DND-41 (cell line): ENCODE measurements around the gene NEB.

Experiments
- ATAC-seq: fragments of 200-7000 bp; cut with Tn5 transposase; 3 replicates; pipeline ENCODE4 v1.9.1; 2021; ENCODE audit warnings: low read depth; ENCODE audit not compliant: insufficient read depth
- DNase-seq: peaks from one replicate; pipeline ENCODE4 v3.0.0-alpha.2; 2020
- H2AFZ ChIP-seq: 2 replicates; pipeline ENCODE4 v1.6.0; 2012; ENCODE audit warnings: low read depth, low read length
- H3K27ac ChIP-seq: 2 replicates; pipeline ENCODE4 v1.5.1; 2012; ENCODE audit warnings: low read length, inconsistent platforms
- H3K27me3 ChIP-seq: fragments of 200-600 bp; sonication (generic); 2 replicates; pipeline ENCODE4 v1.6.0; 2012; ENCODE audit warnings: low read length, mild to moderate bottlenecking, inconsistent platforms; ENCODE audit not compliant: insufficient read depth, poor library complexity
- H3K36me3 ChIP-seq: 2 replicates; pipeline ENCODE4 v1.5.1; 2012; ENCODE audit warnings: low read length, inconsistent platforms; ENCODE audit not compliant: insufficient read depth
- H3K4me1 ChIP-seq: 2 replicates; pipeline ENCODE4 v1.5.1; 2012; ENCODE audit warnings: mild to moderate bottlenecking, low read length; ENCODE audit not compliant: insufficient read depth
- H3K4me2 ChIP-seq: 2 replicates; pipeline ENCODE4 v1.6.0; 2012; ENCODE audit warnings: mild to moderate bottlenecking, moderate library complexity, low read length, inconsistent platforms; ENCODE audit not compliant: insufficient read depth
- H3K4me3 ChIP-seq, 2 experiments: fragments of 200-600 bp in 1 of 2; shearing (Covaris generic) in 1 of 2; 2 replicates each; pipeline ENCODE4 v1.5.1; 2012 to 2016; ENCODE audit warnings: inconsistent platforms in 2 of 2, low read length in 2 of 2, mild to moderate bottlenecking in 2 of 2, low read depth in 1 of 2, moderate library complexity in 1 of 2
- H3K79me2 ChIP-seq: 2 replicates; pipeline ENCODE4 v1.6.0; 2012; ENCODE audit warnings: low read length, inconsistent platforms; ENCODE audit not compliant: insufficient read depth
- H3K9ac ChIP-seq: 2 replicates; pipeline ENCODE4 v1.6.0; 2012; ENCODE audit warnings: low read depth, mild to moderate bottlenecking, inconsistent platforms, low read length, moderate library complexity
- H3K9me3 ChIP-seq: 2 replicates; pipeline ENCODE4 v1.5.1; 2012; ENCODE audit warnings: low read length, moderate library complexity, mild to moderate bottlenecking, inconsistent platforms; ENCODE audit not compliant: insufficient read depth, severe bottlenecking
- H4K20me1 ChIP-seq: 2 replicates; pipeline ENCODE4 v1.6.0; 2012; ENCODE audit warnings: low read length; ENCODE audit not compliant: insufficient read depth
- EZH2 ChIP-seq: IDR thresholded peaks from 3 replicates; pipeline ENCODE4 v1.6.1; 2012; ENCODE audit warnings: borderline replicate concordance, low read depth, mild to moderate bottlenecking, moderate library complexity, low read length, inconsistent platforms; ENCODE audit not compliant: severe bottlenecking
- TF ChIP-seq, protein P1 (sequence below): IDR thresholded peaks from 2 replicates; pipeline ENCODE4 v1.5.1; 2012; ENCODE audit warnings: borderline replicate concordance, low read length, moderate library complexity, mild to moderate bottlenecking; ENCODE audit not compliant: poor library complexity, severe bottlenecking; ENCODE audit errors: extremely low read depth

NEB gene

DNA sequence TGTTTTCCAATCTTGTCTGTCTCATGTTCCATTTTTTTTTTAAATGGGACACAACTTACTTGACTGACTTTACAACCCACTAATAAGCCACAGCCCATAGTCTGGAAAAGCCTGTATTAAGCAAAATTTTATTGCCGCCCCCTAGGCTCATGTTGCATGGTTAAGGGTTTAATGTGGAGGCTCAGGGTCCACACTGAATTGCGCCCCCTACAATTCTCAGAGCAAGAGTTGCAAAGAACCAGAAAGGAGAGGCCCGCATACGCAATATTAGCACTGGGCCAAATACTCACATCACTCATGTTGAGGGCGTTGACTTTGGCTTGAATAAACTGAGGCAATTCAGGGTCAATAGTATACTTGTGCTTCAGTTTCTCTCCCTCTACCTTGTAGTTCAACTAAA, 65.5 kb downstream of the NEB start:
- TF ChIP-seq EZH2: no peak
- TF ChIP-seq, protein P1, sequence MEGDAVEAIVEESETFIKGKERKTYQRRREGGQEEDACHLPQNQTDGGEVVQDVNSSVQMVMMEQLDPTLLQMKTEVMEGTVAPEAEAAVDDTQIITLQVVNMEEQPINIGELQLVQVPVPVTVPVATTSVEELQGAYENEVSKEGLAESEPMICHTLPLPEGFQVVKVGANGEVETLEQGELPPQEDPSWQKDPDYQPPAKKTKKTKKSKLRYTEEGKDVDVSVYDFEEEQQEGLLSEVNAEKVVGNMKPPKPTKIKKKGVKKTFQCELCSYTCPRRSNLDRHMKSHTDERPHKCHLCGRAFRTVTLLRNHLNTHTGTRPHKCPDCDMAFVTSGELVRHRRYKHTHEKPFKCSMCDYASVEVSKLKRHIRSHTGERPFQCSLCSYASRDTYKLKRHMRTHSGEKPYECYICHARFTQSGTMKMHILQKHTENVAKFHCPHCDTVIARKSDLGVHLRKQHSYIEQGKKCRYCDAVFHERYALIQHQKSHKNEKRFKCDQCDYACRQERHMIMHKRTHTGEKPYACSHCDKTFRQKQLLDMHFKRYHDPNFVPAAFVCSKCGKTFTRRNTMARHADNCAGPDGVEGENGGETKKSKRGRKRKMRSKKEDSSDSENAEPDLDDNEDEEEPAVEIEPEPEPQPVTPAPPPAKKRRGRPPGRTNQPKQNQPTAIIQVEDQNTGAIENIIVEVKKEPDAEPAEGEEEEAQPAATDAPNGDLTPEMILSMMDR: no peak
- H3K9me3 ChIP-seq: no peaks in the 10 kb centered on the region
- H3K4me1 ChIP-seq: no peaks in the 10 kb centered on the region
- H3K27me3 ChIP-seq: peaks cover 12% of the 10 kb centered on the region
- no peak for DNase-seq
- H3K4me2 ChIP-seq: no peak overlapping the region
- no peaks in the 10 kb centered on the region for H3K79me2 ChIP-seq
- H3K9ac ChIP-seq: no peak overlapping the region
- H3K36me3 ChIP-seq: no peaks in the 10 kb centered on the region
- no peak for ATAC-seq
- H4K20me1 ChIP-seq: no peaks in the 10 kb centered on the region
- H3K4me3 ChIP-seq: no peak overlapping the region
- H3K27ac ChIP-seq: no peak overlapping the region
- H2AFZ ChIP-seq: no peak overlapping the region

DNA sequence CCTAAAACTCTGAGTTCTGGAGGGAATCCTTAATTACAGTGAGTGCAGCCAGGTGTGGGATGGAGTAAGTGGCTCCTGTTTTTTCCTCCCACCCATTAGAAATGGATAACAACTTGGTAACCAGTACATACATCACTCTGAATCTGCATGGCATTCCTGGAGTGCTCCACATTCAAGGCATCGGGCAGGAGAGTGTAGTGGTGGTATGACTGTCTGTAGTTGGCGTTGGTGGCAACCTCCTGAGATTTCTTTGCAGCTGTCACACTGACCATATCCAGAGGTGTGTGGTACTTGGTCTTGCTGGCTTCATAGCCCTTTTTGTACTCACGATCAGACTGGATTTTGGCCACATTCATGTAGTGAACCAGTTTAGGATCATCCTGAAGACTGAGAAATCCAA, 68.3 kb downstream of the NEB start:
- TF ChIP-seq, protein P1: no peak
- no peak for TF ChIP-seq EZH2
- no peaks in the 10 kb centered on the region for H3K79me2 ChIP-seq
- no peak overlapping the region for H2AFZ ChIP-seq
- H3K4me1 ChIP-seq: no peaks in the 10 kb centered on the region
- H3K27ac ChIP-seq: no peak overlapping the region
- no peak overlapping the region for H3K4me3 ChIP-seq
- H4K20me1 ChIP-seq: no peaks in the 10 kb centered on the region
- no peaks in the 10 kb centered on the region for H3K36me3 ChIP-seq
- H3K4me2 ChIP-seq: no peak overlapping the region
- DNase-seq (no peak), ATAC-seq (no peak)
- H3K9me3 ChIP-seq: no peaks in the 10 kb centered on the region
- H3K27me3 ChIP-seq: peaks cover 16% of the 10 kb centered on the region
- no peak overlapping the region for H3K9ac ChIP-seq

DNA sequence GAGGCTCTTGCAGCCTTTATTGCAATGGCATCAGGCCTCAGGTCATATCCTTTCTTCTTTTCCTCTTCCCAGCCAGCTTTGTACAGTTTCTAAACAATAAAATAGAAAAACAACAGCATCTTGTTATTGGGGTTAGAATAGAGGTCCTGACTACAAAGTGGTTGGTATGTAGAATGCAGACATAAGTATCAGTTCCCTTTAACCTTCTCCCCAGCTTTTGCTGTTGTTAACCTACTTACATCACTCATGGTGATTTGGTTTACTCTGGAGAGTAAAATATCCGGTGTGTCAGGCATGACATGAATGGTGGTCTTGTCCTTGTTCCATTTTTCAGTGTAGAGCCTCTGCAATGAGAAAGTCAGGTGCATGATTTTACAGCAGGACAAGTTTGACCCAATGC, 69.8 kb downstream of the NEB start:
- no peak overlapping the region for H3K9ac ChIP-seq
- no peak overlapping the region for H3K27ac ChIP-seq
- no peak overlapping the region for H3K4me3 ChIP-seq
- no peak for ATAC-seq
- H3K27me3 ChIP-seq: peaks cover 12% of the 10 kb centered on the region
- no peak overlapping the region for H3K4me2 ChIP-seq
- no peaks in the 10 kb centered on the region for H3K79me2 ChIP-seq
- no peaks in the 10 kb centered on the region for H3K36me3 ChIP-seq
- H4K20me1 ChIP-seq: no peaks in the 10 kb centered on the region
- TF ChIP-seq, protein P1: no peak
- TF ChIP-seq EZH2: no peak
- H3K9me3 ChIP-seq: no peaks in the 10 kb centered on the region
- no peaks in the 10 kb centered on the region for H3K4me1 ChIP-seq
- no peak for DNase-seq
- H2AFZ ChIP-seq: no peak overlapping the region

DNA sequence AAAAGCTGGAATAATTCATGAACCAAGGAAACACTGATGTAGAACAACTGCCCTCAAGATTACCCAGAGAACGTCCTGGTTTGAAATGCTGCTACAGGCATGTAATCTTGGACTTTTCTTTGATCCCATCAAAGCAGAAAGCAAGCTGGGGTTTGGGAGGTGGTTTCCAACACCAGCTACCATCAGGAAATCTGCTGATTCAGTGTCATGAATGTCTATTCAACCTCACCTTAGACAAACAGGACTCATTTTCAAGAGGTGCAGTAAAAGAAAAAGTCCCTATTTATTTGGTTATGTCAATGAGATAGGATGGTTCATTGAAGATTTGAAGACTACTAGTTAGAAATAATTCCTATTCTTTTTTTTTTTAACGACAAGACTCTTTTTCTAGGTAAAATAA, 72.7 kb downstream of the NEB start:
- H3K4me1 ChIP-seq: no peaks in the 10 kb centered on the region
- no peak overlapping the region for H3K4me3 ChIP-seq
- TF ChIP-seq, protein P1: no peak
- TF ChIP-seq EZH2: no peak
- H2AFZ ChIP-seq: no peak overlapping the region
- no peak overlapping the region for H3K27ac ChIP-seq
- no peak overlapping the region for H3K4me2 ChIP-seq
- no peaks in the 10 kb centered on the region for H3K9me3 ChIP-seq
- H3K36me3 ChIP-seq: no peaks in the 10 kb centered on the region
- peaks cover 6% of the 10 kb centered on the region for H3K27me3 ChIP-seq
- H3K79me2 ChIP-seq: no peaks in the 10 kb centered on the region
- H4K20me1 ChIP-seq: no peaks in the 10 kb centered on the region
- no peak overlapping the region for H3K9ac ChIP-seq
- ATAC-seq (no peak), DNase-seq (no peak)
